K562 (cell line): ENCODE data around the gene TARBP2.

Experiments used
- ARID4B ChIP-seq: sonication (generic); formaldehyde crosslinking; IDR thresholded peaks from 2 replicates; pipeline ENCODE4 v1.8.0; 2022; ENCODE audit warnings: mild to moderate bottlenecking, missing genetic modification reagents
- EZH2 ChIP-seq: IDR thresholded peaks from 2 replicates; pipeline ENCODE4 v1.6.1; 2012; ENCODE audit warnings: low read depth, mild to moderate bottlenecking, inconsistent platforms, low read length, borderline replicate concordance
- KLF13 ChIP-seq: fragments of 450-650 bp; IDR thresholded peaks from 2 replicates; pipeline ENCODE4 v1.6.1; 2016; ENCODE audit warnings: missing genetic modification characterization, low read depth, mild to moderate bottlenecking, missing compliant biosample characterization, moderate library complexity, borderline replicate concordance
- MLX ChIP-seq, 2 experiments: fragments of 450-650 bp in 1 of 2; sonication (generic) in 1 of 2; formaldehyde crosslinking; conservative IDR thresholded peaks; 2 replicates each; pipeline versions ENCODE4 v1.4.0 to v1.8.1; 2020 to 2022; ENCODE audit warnings: mild to moderate bottlenecking in 1 of 2, missing genetic modification reagents in 1 of 2
- NRF1 ChIP-seq, 2 experiments: fragments of 450-650 bp; IDR thresholded peaks in 1 of 2; conservative IDR thresholded peaks in 1 of 2; 2 replicates each; pipeline ENCODE4 v1.6.1; 2014; ENCODE audit warnings: mild to moderate bottlenecking in 2 of 2
- POLR2A ChIP-seq: fragments of 450-650 bp; conservative IDR thresholded peaks from 2 replicates; pipeline ENCODE4 v1.6.1; 2016
- RBM34 ChIP-seq: fragments of 200-400 bp; formaldehyde crosslinking; IDR thresholded peaks from 2 replicates; pipeline ENCODE4 v1.6.1; 2018; ENCODE audit warnings: low read length, borderline replicate concordance; ENCODE audit not compliant: insufficient read depth
- STAT5B ChIP-seq: fragments of 250-450 bp; sonication (Bioruptor Pico); IDR thresholded peaks from 2 replicates; pipeline ENCODE4 v1.8.0; 2021; ENCODE audit warnings: mild to moderate bottlenecking, inconsistent platforms
- TRIM28 ChIP-seq: fragments of 450-650 bp; IDR thresholded peaks from 2 replicates; pipeline ENCODE4 v1.6.1; 2017
- ZNF274 ChIP-seq: IDR thresholded peaks from 2 replicates; pipeline ENCODE4 v1.6.1; 2011; ENCODE audit warnings: low read depth, mild to moderate bottlenecking, low read length, moderate library complexity, borderline replicate concordance
- TF ChIP-seq, protein P1 (sequence below): sonication (generic); formaldehyde crosslinking; IDR thresholded peaks from 2 replicates; pipeline ENCODE4 v1.8.1; 2022; ENCODE audit warnings: missing genetic modification reagents

- no peak for TF ChIP-seq MLX (CRISPR knock-in tag; conservative IDR thresholded peaks at IDR 0.05)
- no peak for TF ChIP-seq TRIM28
- TF ChIP-seq NRF1 (conservative IDR thresholded peaks at IDR 0.05 in 1 of 2, IDR thresholded peaks at IDR 0.05 in 1 of 2) = no peak
- no peak for TF ChIP-seq ZNF274
- TF ChIP-seq EZH2 = no peak
- no peak for TF ChIP-seq RBM34
- no peak for TF ChIP-seq KLF13 (tag)
- TF ChIP-seq, protein P1, sequence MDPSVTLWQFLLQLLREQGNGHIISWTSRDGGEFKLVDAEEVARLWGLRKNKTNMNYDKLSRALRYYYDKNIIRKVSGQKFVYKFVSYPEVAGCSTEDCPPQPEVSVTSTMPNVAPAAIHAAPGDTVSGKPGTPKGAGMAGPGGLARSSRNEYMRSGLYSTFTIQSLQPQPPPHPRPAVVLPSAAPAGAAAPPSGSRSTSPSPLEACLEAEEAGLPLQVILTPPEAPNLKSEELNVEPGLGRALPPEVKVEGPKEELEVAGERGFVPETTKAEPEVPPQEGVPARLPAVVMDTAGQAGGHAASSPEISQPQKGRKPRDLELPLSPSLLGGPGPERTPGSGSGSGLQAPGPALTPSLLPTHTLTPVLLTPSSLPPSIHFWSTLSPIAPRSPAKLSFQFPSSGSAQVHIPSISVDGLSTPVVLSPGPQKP (CRISPR knock-in tag) = no peak
- TF ChIP-seq POLR2A = peak; percentile 54
- no peak for TF ChIP-seq STAT5B (CRISPR knock-in tag)
- no peak for TF ChIP-seq ARID4B (CRISPR knock-in tag)
Measured at GRCh38 chr12:53483225-53483978, 17.7 kb upstream of the TARBP2 start.
